BJ (cell line): Measurements from ENCODE around the gene ITGAL. TPM values are rescaled to one million over a fixed set of nuclear protein-coding genes. Genes with fewer than 3 reads are reported as not detected.

Experiments used
- CTCF ChIA-PET: fragments of 350-600 bp; formaldehyde crosslinking; extraction: SDS; loops from one replicate; lab custom pipeline; 2021; ENCODE audit warnings: antibody characterized with exemption, inconsistent platforms; lab: Yijun Ruan, JAX
- POLR2A ChIA-PET: fragments of 300-600 bp; sonication (Branson Sonifier 250); formaldehyde crosslinking; extraction: SDS; loops from one replicate; lab custom pipeline; 2021; ENCODE audit warnings: antibody characterized with exemption; lab: Charles Lee
- DNase-seq: peaks from one replicate; pipeline ENCODE4 v3.0.0-alpha.2; 2011; ENCODE audit warnings: low read depth
- H3K27me3 ChIP-seq: 2 replicates; pipeline ENCODE4 v1.6.0; 2011; ENCODE audit warnings: low read length; ENCODE audit not compliant: control insufficient read depth, insufficient read depth
- H3K36me3 ChIP-seq: 2 replicates; pipeline ENCODE4 v1.5.1; 2011; ENCODE audit warnings: low read length; ENCODE audit not compliant: control insufficient read depth, insufficient read depth
- H3K4me3 ChIP-seq: 2 replicates; pipeline ENCODE4 v1.5.1; 2011; ENCODE audit warnings: low read depth, mild to moderate bottlenecking, control low read depth, low read length
- polyA plus RNA-seq: library from polyadenylated mRNA; depleted of rRNA; stranded (reverse); fragments of >200 nt; gene quantifications from 2 replicates; pipeline ENCODE4 v1.2.3, GENCODE V29; 2011
- TF ChIP-seq, protein P1 (sequence below): IDR thresholded peaks from 2 replicates; pipeline ENCODE4 v1.5.1; 2011; ENCODE audit warnings: low read depth, mild to moderate bottlenecking, control low read depth, inconsistent platforms, low read length, moderate library complexity; ENCODE audit not compliant: insufficient read depth

The ITGAL gene
- polyA plus RNA-seq, 1 experiment = 0.06 TPM

DNA sequence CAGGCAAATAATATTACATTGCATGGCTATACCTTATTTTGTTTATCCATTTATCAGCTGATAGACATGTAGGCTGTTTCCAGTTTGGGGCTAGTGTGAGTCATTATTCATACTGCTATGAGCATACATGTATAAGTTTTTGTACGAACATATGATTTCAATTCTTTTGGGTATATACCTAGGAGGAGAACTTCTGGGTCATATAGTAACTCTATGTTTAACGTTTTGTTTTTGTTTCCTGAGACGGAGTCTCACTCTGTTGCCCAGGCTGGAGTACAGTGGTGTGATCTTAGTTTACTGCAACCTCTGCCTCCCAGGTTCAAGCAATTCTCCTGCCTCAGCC, 2.4 kb upstream of the ITGAL start:
- Histone ChIP-seq H3K27me3 (peaks cover 7% of the 10 kb centered on the region), H3K4me3 (no peak overlapping the region), H3K36me3 (no peaks in the 10 kb centered on the region)
- no peak for DNase-seq
- CTCF ChIA-PET = interaction anchor here (1.0 to 1.3 kb wide), 2 partner anchors 13 to 21 kb away, joined by 3 to 5 read pairs; no protein-coding TSS in a partner anchor
- POLR2A ChIA-PET = no interaction called here
- TF ChIP-seq, protein P1, sequence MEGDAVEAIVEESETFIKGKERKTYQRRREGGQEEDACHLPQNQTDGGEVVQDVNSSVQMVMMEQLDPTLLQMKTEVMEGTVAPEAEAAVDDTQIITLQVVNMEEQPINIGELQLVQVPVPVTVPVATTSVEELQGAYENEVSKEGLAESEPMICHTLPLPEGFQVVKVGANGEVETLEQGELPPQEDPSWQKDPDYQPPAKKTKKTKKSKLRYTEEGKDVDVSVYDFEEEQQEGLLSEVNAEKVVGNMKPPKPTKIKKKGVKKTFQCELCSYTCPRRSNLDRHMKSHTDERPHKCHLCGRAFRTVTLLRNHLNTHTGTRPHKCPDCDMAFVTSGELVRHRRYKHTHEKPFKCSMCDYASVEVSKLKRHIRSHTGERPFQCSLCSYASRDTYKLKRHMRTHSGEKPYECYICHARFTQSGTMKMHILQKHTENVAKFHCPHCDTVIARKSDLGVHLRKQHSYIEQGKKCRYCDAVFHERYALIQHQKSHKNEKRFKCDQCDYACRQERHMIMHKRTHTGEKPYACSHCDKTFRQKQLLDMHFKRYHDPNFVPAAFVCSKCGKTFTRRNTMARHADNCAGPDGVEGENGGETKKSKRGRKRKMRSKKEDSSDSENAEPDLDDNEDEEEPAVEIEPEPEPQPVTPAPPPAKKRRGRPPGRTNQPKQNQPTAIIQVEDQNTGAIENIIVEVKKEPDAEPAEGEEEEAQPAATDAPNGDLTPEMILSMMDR = no peak

DNA sequence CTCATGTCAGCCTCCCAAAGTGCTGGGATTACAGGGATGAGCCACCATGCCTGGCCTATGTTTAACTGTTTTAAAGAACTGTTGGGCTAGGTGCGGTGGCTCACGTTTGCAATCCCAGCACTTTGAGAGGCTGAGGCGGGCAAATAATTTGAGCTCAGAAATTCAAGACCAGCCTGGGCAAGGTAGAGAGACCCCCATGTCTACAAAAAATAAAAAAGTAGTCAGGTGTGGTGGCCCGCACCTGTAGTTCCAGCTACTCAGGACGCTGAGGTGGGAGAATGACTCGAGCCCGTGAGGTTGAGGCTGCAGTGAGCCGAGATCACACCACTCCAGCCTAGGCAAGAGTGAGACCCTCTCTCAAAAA, 1.9 kb upstream of the ITGAL start:
- ChIA-PET POLR2A (no interaction called here), CTCF (interaction anchor here (1.0 to 1.3 kb wide), 2 partner anchors 13 to 21 kb away, joined by 3 to 5 read pairs; no protein-coding TSS in a partner anchor)
- Histone ChIP-seq H3K4me3 (no peak overlapping the region), H3K36me3 (no peaks in the 10 kb centered on the region), H3K27me3 (peaks cover 9% of the 10 kb centered on the region)
- TF ChIP-seq, protein P1 = no peak
- no peak for DNase-seq

DNA sequence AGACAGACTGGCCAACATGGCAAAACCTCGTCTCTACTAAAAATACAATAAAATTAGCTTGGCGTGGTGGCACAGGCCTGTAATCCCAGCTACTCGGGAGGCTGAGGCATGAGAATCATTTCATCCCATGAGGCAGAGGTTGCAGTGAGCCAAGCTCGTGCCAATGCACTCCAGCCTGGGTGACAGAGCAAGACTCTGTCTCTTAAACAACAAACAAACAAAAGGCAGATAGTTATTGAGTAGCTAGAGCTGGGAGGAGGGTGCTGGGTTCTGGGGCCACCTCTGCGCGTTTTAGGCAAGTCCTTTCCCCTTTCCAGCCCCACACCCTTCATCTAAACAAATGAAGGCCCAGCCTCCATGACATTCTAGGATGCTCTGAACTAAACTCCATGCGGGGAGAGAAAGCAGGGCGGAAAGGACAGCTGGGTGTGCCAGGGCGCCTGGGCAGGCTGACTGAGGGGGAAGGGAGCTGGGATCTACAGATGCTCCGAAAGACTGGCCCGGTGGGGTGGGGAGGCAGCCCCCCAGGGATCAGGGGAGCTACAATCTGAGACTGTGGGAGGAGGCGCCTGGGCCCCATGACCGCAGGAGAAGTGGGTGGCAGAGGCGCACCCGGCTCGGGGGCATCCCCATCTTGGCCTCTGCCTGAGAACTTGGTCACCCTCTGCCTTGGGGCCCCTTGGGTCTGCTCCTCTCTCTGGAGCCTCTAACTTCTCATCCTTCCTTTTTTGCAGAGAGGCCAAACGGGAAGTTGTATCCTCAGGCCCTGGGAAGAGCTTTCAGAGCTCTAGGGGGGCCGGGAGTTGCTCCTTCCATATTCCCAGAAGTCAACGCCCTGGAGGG, 910 bp downstream of the ITGAL start:
- DNase-seq = no peak
- Histone ChIP-seq H3K4me3 (no peak overlapping the region), H3K36me3 (no peaks in the 10 kb centered on the region), H3K27me3 (peaks cover 9% of the 10 kb centered on the region)
- ChIA-PET CTCF (interaction anchor here (1.2 to 1.6 kb wide), 2 partner anchors 24 to 28 kb away, joined by 3 read pairs; no protein-coding TSS in a partner anchor), POLR2A (no interaction called here)
- TF ChIP-seq, protein P1 = no peak

DNA sequence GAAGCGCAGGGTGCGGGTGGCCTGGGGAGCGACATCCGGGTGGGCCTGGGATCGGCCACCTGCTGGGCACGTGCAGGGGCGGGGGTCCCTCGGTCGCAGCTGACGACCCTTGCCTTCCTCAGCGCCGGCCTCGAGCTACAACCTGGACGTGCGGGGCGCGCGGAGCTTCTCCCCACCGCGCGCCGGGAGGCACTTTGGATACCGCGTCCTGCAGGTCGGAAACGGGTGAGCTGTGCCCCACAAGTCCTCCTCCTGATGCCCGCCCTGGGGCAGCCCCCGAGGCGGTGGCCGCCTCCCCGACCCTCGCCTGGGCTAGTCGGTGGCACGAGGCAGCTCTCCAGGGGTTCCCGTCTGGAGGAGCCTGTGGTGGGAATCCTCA, 1.5 kb downstream of the ITGAL start:
- CTCF ChIA-PET = interaction anchor here (1.2 to 1.6 kb wide), 2 partner anchors 25 to 27 kb away, joined by 3 read pairs; no protein-coding TSS in a partner anchor

DNA sequence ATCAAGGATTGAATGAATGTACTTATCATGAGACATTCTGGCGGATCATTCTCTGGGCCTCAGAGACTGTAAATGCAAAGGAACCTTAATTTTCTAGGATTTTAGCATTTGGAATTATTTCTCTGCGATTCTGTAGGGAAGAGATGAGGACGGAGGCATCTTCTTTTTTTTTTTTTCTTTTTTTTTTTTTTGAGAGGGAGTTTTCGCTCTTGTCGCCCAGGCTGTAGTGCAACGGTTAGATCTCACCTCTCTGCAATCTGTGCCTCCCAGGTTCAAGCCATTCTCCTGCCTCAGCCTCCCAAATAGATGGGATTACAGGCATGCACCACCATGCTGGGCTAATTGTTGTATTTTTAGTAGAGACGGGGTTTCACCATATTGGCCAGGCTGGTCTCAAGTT, 2.1 kb downstream of the ITGAL start:
- Histone ChIP-seq H3K36me3 (no peaks in the 10 kb centered on the region), H3K27me3 (peaks cover 11% of the 10 kb centered on the region), H3K4me3 (no peak overlapping the region)
- DNase-seq = no peak
- ChIA-PET POLR2A (no interaction called here), CTCF (interaction anchor here (1.6 kb wide), 1 partner anchor 26 kb away, joined by 3 read pairs; no protein-coding TSS in a partner anchor)
- TF ChIP-seq, protein P1 = no peak

More for the DNA sequence above, 1.5 kb downstream of the ITGAL start:
- no peaks in the 10 kb centered on the region for H3K36me3 ChIP-seq
- H3K4me3 ChIP-seq = no peak overlapping the region
- no peak for DNase-seq
- H3K27me3 ChIP-seq = peaks cover 11% of the 10 kb centered on the region
- TF ChIP-seq, protein P1 = no peak
- POLR2A ChIA-PET = no interaction called here
